Measurements from ENCODE around the gene LTN1.
"Not testable (repeated sequence)": the region's sequence is repeated elsewhere in the genome, so short reads cannot be mapped to it uniquely, and the experiment has no call there.

DNA sequence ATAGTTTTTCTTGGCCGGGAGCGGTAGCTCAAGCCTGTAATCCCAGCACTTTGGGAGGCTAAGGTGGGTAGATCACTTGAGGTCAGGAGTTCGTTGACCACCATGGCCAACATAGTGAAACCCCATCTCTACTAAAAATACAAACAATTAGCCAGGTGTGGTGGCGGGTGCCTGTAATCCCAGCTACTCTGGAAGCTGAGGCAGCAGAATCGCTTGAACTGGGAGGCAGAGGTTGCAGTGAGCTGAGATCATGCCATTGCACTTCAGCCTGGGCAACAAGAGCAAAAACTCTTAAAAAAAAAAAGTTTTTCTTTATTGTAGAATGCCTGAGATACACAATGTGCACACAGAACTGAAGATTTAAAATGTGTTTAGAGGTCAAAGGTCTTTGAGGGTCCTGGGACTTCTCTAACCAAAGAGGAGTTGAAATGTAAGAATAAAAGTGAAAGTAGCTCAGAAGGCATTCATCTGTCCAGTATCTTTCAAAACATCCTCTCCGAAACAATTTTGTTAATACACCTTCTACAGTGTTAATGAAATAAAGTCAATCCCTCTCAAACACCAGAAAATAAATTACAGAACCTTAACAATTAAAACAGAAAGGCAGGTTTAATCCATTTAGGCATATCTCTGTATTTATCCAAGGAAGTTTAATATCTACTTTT lies 60.8 kb downstream of the LTN1 start:
- TF ChIP-seq, protein P1, sequence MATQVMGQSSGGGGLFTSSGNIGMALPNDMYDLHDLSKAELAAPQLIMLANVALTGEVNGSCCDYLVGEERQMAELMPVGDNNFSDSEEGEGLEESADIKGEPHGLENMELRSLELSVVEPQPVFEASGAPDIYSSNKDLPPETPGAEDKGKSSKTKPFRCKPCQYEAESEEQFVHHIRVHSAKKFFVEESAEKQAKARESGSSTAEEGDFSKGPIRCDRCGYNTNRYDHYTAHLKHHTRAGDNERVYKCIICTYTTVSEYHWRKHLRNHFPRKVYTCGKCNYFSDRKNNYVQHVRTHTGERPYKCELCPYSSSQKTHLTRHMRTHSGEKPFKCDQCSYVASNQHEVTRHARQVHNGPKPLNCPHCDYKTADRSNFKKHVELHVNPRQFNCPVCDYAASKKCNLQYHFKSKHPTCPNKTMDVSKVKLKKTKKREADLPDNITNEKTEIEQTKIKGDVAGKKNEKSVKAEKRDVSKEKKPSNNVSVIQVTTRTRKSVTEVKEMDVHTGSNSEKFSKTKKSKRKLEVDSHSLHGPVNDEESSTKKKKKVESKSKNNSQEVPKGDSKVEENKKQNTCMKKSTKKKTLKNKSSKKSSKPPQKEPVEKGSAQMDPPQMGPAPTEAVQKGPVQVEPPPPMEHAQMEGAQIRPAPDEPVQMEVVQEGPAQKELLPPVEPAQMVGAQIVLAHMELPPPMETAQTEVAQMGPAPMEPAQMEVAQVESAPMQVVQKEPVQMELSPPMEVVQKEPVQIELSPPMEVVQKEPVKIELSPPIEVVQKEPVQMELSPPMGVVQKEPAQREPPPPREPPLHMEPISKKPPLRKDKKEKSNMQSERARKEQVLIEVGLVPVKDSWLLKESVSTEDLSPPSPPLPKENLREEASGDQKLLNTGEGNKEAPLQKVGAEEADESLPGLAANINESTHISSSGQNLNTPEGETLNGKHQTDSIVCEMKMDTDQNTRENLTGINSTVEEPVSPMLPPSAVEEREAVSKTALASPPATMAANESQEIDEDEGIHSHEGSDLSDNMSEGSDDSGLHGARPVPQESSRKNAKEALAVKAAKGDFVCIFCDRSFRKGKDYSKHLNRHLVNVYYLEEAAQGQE (IDR thresholded peaks at IDR 0.05; ENCODE audit: low read depth, low read length) = not testable (repeated sequence)
- TF ChIP-seq, protein P2, sequence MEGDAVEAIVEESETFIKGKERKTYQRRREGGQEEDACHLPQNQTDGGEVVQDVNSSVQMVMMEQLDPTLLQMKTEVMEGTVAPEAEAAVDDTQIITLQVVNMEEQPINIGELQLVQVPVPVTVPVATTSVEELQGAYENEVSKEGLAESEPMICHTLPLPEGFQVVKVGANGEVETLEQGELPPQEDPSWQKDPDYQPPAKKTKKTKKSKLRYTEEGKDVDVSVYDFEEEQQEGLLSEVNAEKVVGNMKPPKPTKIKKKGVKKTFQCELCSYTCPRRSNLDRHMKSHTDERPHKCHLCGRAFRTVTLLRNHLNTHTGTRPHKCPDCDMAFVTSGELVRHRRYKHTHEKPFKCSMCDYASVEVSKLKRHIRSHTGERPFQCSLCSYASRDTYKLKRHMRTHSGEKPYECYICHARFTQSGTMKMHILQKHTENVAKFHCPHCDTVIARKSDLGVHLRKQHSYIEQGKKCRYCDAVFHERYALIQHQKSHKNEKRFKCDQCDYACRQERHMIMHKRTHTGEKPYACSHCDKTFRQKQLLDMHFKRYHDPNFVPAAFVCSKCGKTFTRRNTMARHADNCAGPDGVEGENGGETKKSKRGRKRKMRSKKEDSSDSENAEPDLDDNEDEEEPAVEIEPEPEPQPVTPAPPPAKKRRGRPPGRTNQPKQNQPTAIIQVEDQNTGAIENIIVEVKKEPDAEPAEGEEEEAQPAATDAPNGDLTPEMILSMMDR (IDR thresholded peaks at IDR 0.05) = not testable (repeated sequence)

All from SK-N-SH (cell line).